ENCODE data around the gene PDS5B.

DNA sequence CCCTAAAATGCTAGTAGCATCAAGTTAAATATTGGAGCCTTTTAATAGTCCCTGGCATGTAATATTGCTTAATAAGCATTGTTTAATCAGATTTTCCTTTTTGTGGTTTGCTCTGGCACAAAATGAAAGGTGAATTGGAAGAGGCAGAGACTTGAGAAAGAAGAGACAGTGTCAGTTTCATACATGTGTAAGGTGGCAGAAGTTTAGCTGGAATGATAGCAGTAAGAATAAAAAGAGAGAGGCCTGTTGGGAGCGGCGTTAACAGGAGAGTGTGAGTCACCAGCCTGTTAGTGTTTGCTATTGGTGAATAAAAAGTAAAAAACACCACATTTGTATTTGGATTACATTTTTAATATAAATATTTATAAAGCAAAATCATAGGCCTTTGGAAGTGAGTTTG, 145.3 kb downstream of the PDS5B start:
- TF ChIP-seq, protein P1, sequence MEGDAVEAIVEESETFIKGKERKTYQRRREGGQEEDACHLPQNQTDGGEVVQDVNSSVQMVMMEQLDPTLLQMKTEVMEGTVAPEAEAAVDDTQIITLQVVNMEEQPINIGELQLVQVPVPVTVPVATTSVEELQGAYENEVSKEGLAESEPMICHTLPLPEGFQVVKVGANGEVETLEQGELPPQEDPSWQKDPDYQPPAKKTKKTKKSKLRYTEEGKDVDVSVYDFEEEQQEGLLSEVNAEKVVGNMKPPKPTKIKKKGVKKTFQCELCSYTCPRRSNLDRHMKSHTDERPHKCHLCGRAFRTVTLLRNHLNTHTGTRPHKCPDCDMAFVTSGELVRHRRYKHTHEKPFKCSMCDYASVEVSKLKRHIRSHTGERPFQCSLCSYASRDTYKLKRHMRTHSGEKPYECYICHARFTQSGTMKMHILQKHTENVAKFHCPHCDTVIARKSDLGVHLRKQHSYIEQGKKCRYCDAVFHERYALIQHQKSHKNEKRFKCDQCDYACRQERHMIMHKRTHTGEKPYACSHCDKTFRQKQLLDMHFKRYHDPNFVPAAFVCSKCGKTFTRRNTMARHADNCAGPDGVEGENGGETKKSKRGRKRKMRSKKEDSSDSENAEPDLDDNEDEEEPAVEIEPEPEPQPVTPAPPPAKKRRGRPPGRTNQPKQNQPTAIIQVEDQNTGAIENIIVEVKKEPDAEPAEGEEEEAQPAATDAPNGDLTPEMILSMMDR (IDR thresholded peaks at IDR 0.05) = no peak
- no peak for TF ChIP-seq POLR2A (IDR thresholded peaks at IDR 0.05)
- no peak for TF ChIP-seq POLR2AphosphoS5 (IDR thresholded peaks at IDR 0.05)

All from gastroesophageal sphincter (tissue), 3 donors.